Mucosa of descending colon (tissue), 3 donors: ENCODE results near the gene VWA7. TPM values are rescaled to one million over a fixed set of nuclear protein-coding genes. Genes with fewer than 3 reads are reported as not detected.
A peak's percentile ranks its signal among the peaks of the same experiment; 100 is the strongest.
"Not testable (repeated sequence)": the region's sequence is repeated elsewhere in the genome, so short reads cannot be mapped to it uniquely, and the experiment has no call there.

Experiments
- ATAC-seq: fragments of 200-7000 bp; cut with Tn5 transposase; one replicate; pipeline ENCODE4 v1.9.1; 2020; ENCODE audit warnings: mild to moderate bottlenecking, moderate library complexity
- DNase-seq, 3 donors: peaks; one replicate each; pipeline ENCODE4 v3.0.0-alpha.2; 2020
- H3K36me3 ChIP-seq: fragments of 200-600 bp; one replicate; pipeline ENCODE4 v1.8.0; 2021; ENCODE audit warnings: low read depth, mild to moderate bottlenecking
- H3K4me1 ChIP-seq: fragments of 200-600 bp; one replicate; pipeline ENCODE4 v1.8.0; 2021; ENCODE audit warnings: low read depth, mild to moderate bottlenecking
- H3K4me3 ChIP-seq: fragments of 200-600 bp; one replicate; pipeline ENCODE4 v1.8.0; 2021; ENCODE audit warnings: mild to moderate bottlenecking
- H3K9me3 ChIP-seq: fragments of 200-600 bp; one replicate; pipeline ENCODE4 v1.8.0; 2021; ENCODE audit warnings: mild to moderate bottlenecking
- CTCF ChIP-seq: fragments of 200-600 bp; IDR thresholded peaks from one replicate; pipeline ENCODE4 v1.8.0; 2022; ENCODE audit warnings: antibody characterized with exemption, mild to moderate bottlenecking
- intact Hi-C, 2 donors: fragments of 100-400 bp; cut with DNase I in 1 of 2; cut with micrococcal nuclease in 1 of 2; formaldehyde crosslinking; loops; one replicate each; pipeline versions ENCODE4 v1.11.0 to v1.11.1; 2022; cut with DNase I, micrococcal nuclease
- long read RNA-seq, 2 donors: library from polyadenylated mRNA; unstranded; transcript quantifications; one replicate each; pipeline ENCODE4 v2.0.0, GENCODE V29; 2019 to 2021
- total RNA-seq, 3 donors: library from RNA; stranded (reverse); fragmentation: NEBNext Ultra II Directional in 2 of 3; extraction: Animal tissue kit (Norgen Biotek cat#: 25700) in 2 of 3; gene quantifications; one replicate each; pipeline versions ENCODE4 v1.2.1 to v1.2.4, GENCODE V29; 2021 to 2023
- donor health status: DM: no; HTN: no; CAD: no; lungs with moderate emphysema.
- donor health status: DM: no; HTN: no; CAD: no.
- donor health status: DM: no; HTN: yes; CAD: no.

The VWA7 gene
- total RNA-seq, result 1 to 10 TPM; 5.9 to 8.2 (median 6.9) TPM
- long read RNA-seq, donor 1, partial matches to known transcripts, result 0 of 2 reads
- long read RNA-seq, donor 1, other reads (novel, unspliced or antisense), result 2 of 2 reads
- long read RNA-seq, donor 2, partial matches to known transcripts, result 0 of 3 reads
- long read RNA-seq, donor 2, other reads (novel, unspliced or antisense), result 3 of 3 reads

GRCh38 chr6:31776989-31777666 is at the start of gene VWA7:
VWA7 (minus strand) TSS chr6:31777328; CDS start chr6:31776779, 549 bp downstream.
- Histone ChIP-seq H3K36me3 (no peaks in the 10 kb centered on the region), H3K9me3 (no peaks in the 10 kb centered on the region), H3K4me3 (no peak within 1 kb of the TSS), H3K4me1 (peaks cover 34% of the 10 kb centered on the region)
- DNase-seq (peak; percentile 81 to 91 (median 84)), ATAC-seq (peak; percentile 83)
- TF ChIP-seq CTCF, result no peak
- intact Hi-C loops, result no loop called here

- intact Hi-C loops, result no loop called here
- Histone ChIP-seq H3K4me3 (peak overlapping the region; percentile 54), H3K9me3 (no peaks in the 10 kb centered on the region), H3K4me1 (peaks cover 44% of the 10 kb centered on the region), H3K36me3 (peaks cover 4% of the 10 kb centered on the region)
- ATAC-seq (peak; percentile 64), DNase-seq (peak; percentile 90 to 94 (median 94))
- TF ChIP-seq CTCF, result no peak
Measured at GRCh38 chr6:31826793-31827285, 49.7 kb upstream of the VWA7 start.

- no peaks in the 10 kb centered on the region for H3K9me3 ChIP-seq
- no peak overlapping the region for H3K4me3 ChIP-seq
- TF ChIP-seq CTCF, result no peak
- ATAC-seq, result no peak
- intact Hi-C loops, result no loop called here
- H3K36me3 ChIP-seq, result peaks cover 4% of the 10 kb centered on the region
- no peak for DNase-seq
- peaks cover 42% of the 10 kb centered on the region for H3K4me1 ChIP-seq
Measured at GRCh38 chr6:31825553-31825952, 48.4 kb upstream of the VWA7 start.

GRCh38 chr6:31823592-31824196 is 46.6 kb upstream of the VWA7 start:
- H3K4me3 ChIP-seq, intact Hi-C loops, ATAC-seq, DNase-seq, H3K36me3 ChIP-seq, H3K9me3 ChIP-seq: not testable (repeated sequence)
- peaks cover 60% of the 10 kb centered on the region for H3K4me1 ChIP-seq

- Histone ChIP-seq H3K4me3 (peak overlapping the region; percentile 14), H3K36me3 (peaks cover under 1% of the 10 kb centered on the region), H3K4me1 (peaks cover 69% of the 10 kb centered on the region), H3K9me3 (no peaks in the 10 kb centered on the region)
- intact Hi-C loops, result no loop called here
- DNase-seq (peak; percentile 85 to 89 (median 86)), ATAC-seq (peak; percentile 66)
- no peak for TF ChIP-seq CTCF
Measured at GRCh38 chr6:31822036-31822821, 45.1 kb upstream of the VWA7 start.
